WERI-Rb-1 (cell line): ENCODE measurements around the gene CCNQ.

ENCODE experiments used
- DNase-seq: peaks from one replicate; pipeline ENCODE4 v3.0.0-alpha.2; 2020
- H3K27ac ChIP-seq: fragments of 250-450 bp; sonication (Bioruptor Pico); 2 replicates; pipeline ENCODE4 v1.5.1; 2020; ENCODE audit warnings: mild to moderate bottlenecking, moderate library complexity
- H3K27me3 ChIP-seq: fragments of 250-450 bp; sonication (Bioruptor Pico); 2 replicates; pipeline ENCODE4 v1.5.1; 2021; ENCODE audit warnings: mild to moderate bottlenecking, low read depth, moderate library complexity; ENCODE audit not compliant: insufficient read depth, severe bottlenecking
- H3K36me3 ChIP-seq: fragments of 250-450 bp; sonication (Bioruptor Pico); 2 replicates; pipeline ENCODE4 v1.5.1; 2020; ENCODE audit warnings: mild to moderate bottlenecking, moderate library complexity
- H3K4me3 ChIP-seq: 2 replicates; pipeline ENCODE4 v1.5.1; 2011; ENCODE audit warnings: low read depth, mild to moderate bottlenecking, control low read depth, low read length
- H3K9me3 ChIP-seq: fragments of 250-450 bp; sonication (Bioruptor Pico); 2 replicates; pipeline ENCODE4 v1.5.1; 2021; ENCODE audit warnings: mild to moderate bottlenecking, moderate library complexity; ENCODE audit not compliant: severe bottlenecking
- TF ChIP-seq, protein P1 (sequence below): IDR thresholded peaks from 2 replicates; pipeline ENCODE4 v1.5.1; 2011; ENCODE audit warnings: low read depth, mild to moderate bottlenecking, control low read depth, inconsistent platforms, low read length

Gene CCNQ

DNA sequence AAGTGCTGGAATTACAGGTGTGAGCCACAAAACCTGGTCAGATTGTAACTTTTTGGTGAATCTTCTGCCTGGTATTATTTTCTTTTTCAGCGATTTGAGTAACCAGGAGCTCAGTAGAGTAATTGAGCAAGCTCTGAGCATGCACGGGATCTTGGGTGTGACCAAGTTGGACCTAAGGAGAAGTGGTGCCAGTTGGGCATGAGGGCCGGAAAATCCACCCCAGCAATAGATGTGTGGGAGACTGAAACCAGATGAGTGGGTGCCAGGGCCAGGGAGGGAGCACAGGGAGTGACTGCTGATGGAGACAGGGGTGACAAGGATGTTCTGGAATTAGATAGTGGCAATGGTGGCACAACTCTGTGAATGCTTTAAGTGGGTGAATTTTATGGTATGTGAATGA lies 3.7 kb upstream of the CCNQ start:
- H3K36me3 ChIP-seq = no peaks in the 10 kb centered on the region
- H3K4me3 ChIP-seq = no peak overlapping the region
- no peaks in the 10 kb centered on the region for H3K27me3 ChIP-seq
- peaks cover 6% of the 10 kb centered on the region for H3K9me3 ChIP-seq
- no peak for DNase-seq
- TF ChIP-seq, protein P1, sequence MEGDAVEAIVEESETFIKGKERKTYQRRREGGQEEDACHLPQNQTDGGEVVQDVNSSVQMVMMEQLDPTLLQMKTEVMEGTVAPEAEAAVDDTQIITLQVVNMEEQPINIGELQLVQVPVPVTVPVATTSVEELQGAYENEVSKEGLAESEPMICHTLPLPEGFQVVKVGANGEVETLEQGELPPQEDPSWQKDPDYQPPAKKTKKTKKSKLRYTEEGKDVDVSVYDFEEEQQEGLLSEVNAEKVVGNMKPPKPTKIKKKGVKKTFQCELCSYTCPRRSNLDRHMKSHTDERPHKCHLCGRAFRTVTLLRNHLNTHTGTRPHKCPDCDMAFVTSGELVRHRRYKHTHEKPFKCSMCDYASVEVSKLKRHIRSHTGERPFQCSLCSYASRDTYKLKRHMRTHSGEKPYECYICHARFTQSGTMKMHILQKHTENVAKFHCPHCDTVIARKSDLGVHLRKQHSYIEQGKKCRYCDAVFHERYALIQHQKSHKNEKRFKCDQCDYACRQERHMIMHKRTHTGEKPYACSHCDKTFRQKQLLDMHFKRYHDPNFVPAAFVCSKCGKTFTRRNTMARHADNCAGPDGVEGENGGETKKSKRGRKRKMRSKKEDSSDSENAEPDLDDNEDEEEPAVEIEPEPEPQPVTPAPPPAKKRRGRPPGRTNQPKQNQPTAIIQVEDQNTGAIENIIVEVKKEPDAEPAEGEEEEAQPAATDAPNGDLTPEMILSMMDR = no peak
- H3K27ac ChIP-seq = no peak overlapping the region

DNA sequence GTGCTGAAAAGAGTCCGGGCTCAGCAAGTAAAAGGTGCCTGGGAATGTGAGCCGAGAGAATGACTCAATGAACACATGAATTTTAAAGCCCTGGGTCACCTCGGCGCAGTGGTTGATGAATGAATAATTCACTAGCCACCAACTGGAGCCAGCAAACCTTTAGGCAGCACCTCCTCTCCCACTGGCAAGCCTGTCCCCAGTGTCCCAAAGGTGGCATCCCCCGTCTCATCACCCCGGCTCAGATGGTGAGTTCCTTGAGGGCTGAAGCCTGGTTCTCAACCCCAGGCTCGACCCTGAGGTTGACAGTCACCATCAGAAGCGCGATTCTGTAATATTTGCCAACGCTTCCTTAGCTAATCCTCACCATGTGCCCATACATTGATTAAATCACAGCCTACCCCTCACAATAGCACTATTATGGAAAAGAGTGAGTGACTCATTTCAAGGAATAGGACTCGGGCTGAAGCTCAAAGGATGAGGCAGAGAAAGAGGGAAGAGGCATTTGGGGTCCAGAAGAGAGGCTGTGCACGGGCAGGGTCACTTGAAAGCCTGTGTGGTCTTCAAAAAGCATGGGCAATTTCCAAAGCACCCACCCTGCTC lies 2.7 kb upstream of the CCNQ start:
- Histone ChIP-seq H3K4me3 (no peak overlapping the region), H3K9me3 (peaks cover 14% of the 10 kb centered on the region), H3K36me3 (peaks cover 6% of the 10 kb centered on the region), H3K27me3 (no peaks in the 10 kb centered on the region), H3K27ac (no peak overlapping the region)
- DNase-seq = no peak
- TF ChIP-seq, protein P1 = no peak

DNA sequence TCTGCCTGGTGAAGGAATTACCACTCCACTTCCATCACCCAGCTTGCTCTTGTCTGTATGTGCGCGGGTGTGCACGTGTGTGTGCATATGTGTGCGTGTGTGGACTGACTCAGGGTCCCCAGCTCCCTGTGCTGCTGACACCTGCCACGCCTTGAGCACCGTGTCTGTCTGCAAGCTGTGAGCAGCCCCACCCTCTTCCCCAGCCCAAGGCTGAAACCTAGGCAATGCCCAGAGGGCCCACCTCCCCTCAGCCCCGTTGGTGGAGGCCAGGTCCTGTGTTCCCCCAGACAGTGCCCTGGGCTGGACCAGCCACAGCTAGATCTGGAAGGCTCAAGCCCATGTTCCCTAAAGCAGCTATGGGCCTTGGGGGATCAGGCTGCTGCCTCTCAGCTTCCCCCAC lies 2.0 kb upstream of the CCNQ start:
- Histone ChIP-seq H3K27ac (peak overlapping the region; percentile 85), H3K36me3 (peaks cover 13% of the 10 kb centered on the region), H3K27me3 (no peaks in the 10 kb centered on the region), H3K4me3 (no peak overlapping the region), H3K9me3 (peaks cover 20% of the 10 kb centered on the region)
- DNase-seq = no peak
- TF ChIP-seq, protein P1 = no peak

DNA sequence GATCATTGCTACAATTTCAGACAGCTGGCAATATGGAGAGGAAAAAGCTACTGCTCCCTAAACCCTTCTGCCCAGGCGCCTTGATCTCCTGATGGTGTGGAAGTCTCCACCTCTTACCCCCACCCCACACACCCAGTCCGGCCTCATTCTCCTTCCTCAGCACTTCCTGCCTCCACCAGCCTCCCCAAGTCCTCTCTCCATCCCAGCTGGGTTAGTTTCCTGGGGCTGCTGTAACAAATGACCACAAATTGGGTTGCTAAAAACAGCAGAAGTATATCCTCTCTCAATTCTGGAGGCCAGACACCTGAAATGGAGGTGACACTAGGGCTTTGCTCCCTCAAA lies 1.1 kb upstream of the CCNQ start:
- H3K27ac ChIP-seq = peak overlapping the region; percentile 85
- peak; percentile 44 for DNase-seq

DNA sequence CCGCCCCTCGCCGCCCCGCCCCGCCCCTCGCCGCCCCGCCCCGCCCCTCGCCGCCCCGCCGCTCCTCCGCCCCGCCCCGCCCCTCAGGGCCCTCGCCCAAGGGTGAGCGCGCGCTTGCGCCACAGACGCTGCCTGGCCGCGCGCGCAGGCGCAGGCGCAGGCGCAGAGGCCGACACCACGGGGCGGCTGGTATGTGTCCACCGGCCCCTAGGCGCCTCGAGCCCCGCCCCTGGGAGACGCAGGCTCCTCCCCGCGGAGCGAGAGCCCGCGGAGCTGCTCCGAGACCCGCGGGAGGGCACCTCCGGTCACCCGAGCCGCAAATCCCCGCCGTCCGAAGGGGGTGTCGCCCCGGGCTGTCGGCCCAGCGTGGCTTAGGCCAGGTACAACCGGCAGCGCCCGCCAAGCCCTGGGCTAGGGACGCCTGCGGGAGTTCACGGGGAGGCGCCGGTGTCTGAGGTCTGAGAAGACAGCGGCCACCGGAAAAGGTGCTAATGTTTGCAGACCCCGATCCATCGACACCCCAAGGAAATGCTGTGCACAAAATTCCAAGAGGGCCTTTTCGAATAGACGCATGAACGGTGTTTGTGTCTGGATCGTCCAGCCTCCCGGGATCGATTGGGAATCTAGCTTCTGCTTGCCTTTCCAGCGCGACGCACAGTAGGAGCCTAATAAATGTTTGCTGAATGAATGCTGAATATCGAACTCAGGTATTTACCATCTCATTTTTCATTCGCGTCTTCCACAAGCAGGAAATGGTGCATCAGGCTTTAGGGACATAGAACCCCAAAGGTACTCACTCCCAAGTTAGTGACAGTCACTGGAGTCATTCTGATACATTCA lies 473 bp upstream of the CCNQ start:
- peaks cover under 1% of the 10 kb centered on the region for H3K27me3 ChIP-seq
- H3K27ac ChIP-seq = peak overlapping the region; percentile 85
- TF ChIP-seq, protein P1 = no peak
- peak overlapping the region; percentile 76 for H3K4me3 ChIP-seq
- peak; percentile 96 for DNase-seq
- H3K9me3 ChIP-seq = peaks cover 22% of the 10 kb centered on the region
- H3K36me3 ChIP-seq = peaks cover 28% of the 10 kb centered on the region

More for the DNA sequence above, 1.1 kb upstream of the CCNQ start:
- TF ChIP-seq, protein P1 = no peak
- H3K27me3 ChIP-seq = no peaks in the 10 kb centered on the region
- H3K9me3 ChIP-seq = peaks cover 22% of the 10 kb centered on the region
- H3K36me3 ChIP-seq = peaks cover 22% of the 10 kb centered on the region
- H3K4me3 ChIP-seq = peak overlapping the region; percentile 76
